ENCODE measurements around the gene MRPL49.

Gene MRPL49

DNA sequence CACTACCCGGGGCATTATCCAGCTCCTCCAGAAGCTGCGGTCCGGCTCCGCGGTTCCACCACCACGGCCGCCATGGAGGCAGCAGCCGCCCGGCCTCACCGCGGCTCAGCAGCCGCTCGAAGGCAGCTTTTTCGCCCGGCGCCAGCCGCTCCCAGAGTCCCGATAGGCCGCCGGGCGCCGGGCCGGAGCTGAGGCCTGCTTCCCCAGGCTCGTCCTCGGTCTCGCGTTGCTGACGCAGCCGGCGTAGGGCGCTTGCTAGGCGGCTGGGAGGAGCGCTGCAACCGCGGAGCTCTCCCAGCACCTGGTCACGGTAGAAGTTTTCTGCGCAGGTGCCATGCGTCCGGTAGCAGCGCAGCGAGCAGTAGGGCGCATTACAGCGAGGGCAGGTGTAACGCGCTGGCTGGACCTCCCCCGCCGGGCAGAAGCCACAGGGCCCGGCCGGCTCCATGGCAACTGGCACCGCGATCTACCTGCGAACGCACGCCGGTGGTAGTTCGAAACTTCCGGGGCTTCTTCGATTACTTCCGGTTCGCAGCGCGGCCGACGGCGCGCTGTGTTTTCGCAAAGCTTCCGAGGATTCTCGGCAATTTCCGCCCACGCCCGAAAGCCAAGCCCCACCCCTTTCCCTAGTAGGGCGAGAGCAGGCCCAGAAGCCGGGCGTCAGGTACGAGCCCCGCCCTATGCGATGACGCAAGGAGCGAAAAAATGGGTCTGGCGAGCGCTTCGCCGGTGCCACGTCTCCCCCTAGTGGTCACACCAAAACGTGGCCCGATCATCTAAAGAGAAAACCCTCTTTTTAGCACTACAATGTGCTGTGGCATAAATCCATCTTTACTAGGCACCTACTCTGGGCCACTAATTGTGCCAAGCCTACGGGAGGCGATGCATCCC, 4.7 kb upstream of the MRPL49 start, which contains the start of gene ZNHIT2:
Gene ZNHIT2 (minus strand): TSS at position 496 of the 891 bp plus-strand sequence. CDS start 48 bp downstream, at position 448.
- H3K9me3 ChIP-seq (ENCODE audit: control insufficient read depth, insufficient read depth, low read depth, low read length), result no peaks in the 10 kb centered on the region
- peak within 1 kb of the TSS; percentile 78 for H3K27ac ChIP-seq (ENCODE audit: extremely low read depth, low read depth, low read length)
- peak within 1 kb of the TSS; percentile 67 for H3K4me3 ChIP-seq (ENCODE audit: low read depth, low read length)
- POLR2A ChIA-PET, result interaction anchor here (0.7 to 1.8 kb wide), 9 partner anchors 11 to 339 kb away, joined by 3 to 8 read pairs (median 4); partner anchors contain the start of genes BATF2, CAPN1, SF1 and VPS51
- CTCF ChIA-PET, result interaction anchor here (0.6 to 2.9 kb wide), 18 partner anchors 10 to 767 kb away, joined by 3 to 11 read pairs (median 4); partner anchors contain the start of genes CAPN1 and SYVN1
- H3K4me1 ChIP-seq (ENCODE audit: control insufficient read depth, insufficient read depth, low read length), result peaks cover 6% of the 10 kb centered on the region
- peaks cover 3 to 62% of the 10 kb centered on the region in 2 experiments; a peak in 2 of 3 replicates for H3K36me3 ChIP-seq (ENCODE audit: control insufficient read depth in 2 of 2, insufficient read depth in 1 of 2, low read length in 2 of 2)
- TF ChIP-seq PATZ1 (tag by site-specific recombination; IDR thresholded peaks at IDR 0.05) (peak; percentile 61; the same call in 1 of the 2 replicates), ZNF184 (tag by site-specific recombination; IDR thresholded peaks at IDR 0.05) (no peak), ZNF394 (tag by site-specific recombination; IDR thresholded peaks at IDR 0.05; ENCODE audit: borderline replicate concordance) (peak; percentile 65; the same call in 1 of the 2 replicates), ZBTB26 (tag by site-specific recombination; optimal IDR thresholded peaks at IDR 0.05) (peak; percentile 70), SP3 (tag by site-specific recombination; IDR thresholded peaks at IDR 0.05) (peak; percentile 71; the same call in 1 of the 2 replicates), ZNF555 (tag by site-specific recombination; conservative IDR thresholded peaks at IDR 0.05) (no peak), KLF10 (tag by site-specific recombination; IDR thresholded peaks at IDR 0.05) (peak; percentile 34; the same call in 1 of the 2 replicates), REST (tag by site-specific recombination; IDR thresholded peaks at IDR 0.05) (peak; percentile 32; the same call in 1 of the 2 replicates), ZNF449 (tag by site-specific recombination; IDR thresholded peaks at IDR 0.05) (peak; percentile 50; the same call in 1 of the 2 replicates), ZNF830 (tag by site-specific recombination; IDR thresholded peaks at IDR 0.05; ENCODE audit: low read depth) (no peak), ZNF10 (tag by site-specific recombination; IDR thresholded peaks at IDR 0.05) (0 out of 2 replicates have a peak, but pooled peaks have one; percentile 20), ZEB2 (tag by site-specific recombination; IDR thresholded peaks at IDR 0.05) (peak; percentile 93), KLF9 (tag by site-specific recombination; IDR thresholded peaks at IDR 0.05; ENCODE audit: low read depth) (peak; percentile 64; the same call in 1 of the 2 replicates), ZFP37 (tag by site-specific recombination; IDR thresholded peaks at IDR 0.05) (peak; percentile 97), RBAK (tag by site-specific recombination; IDR thresholded peaks at IDR 0.05) (no peak), ZNF600 (tag by site-specific recombination; IDR thresholded peaks at IDR 0.05) (peak; percentile 26; the same call in 1 of the 2 replicates)
- TF ChIP-seq, protein P1, sequence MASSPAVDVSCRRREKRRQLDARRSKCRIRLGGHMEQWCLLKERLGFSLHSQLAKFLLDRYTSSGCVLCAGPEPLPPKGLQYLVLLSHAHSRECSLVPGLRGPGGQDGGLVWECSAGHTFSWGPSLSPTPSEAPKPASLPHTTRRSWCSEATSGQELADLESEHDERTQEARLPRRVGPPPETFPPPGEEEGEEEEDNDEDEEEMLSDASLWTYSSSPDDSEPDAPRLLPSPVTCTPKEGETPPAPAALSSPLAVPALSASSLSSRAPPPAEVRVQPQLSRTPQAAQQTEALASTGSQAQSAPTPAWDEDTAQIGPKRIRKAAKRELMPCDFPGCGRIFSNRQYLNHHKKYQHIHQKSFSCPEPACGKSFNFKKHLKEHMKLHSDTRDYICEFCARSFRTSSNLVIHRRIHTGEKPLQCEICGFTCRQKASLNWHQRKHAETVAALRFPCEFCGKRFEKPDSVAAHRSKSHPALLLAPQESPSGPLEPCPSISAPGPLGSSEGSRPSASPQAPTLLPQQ (tag by site-specific recombination; IDR thresholded peaks at IDR 0.05), result peak; percentile 7; the same call in 1 of the 2 replicates
- TF ChIP-seq, protein P2, sequence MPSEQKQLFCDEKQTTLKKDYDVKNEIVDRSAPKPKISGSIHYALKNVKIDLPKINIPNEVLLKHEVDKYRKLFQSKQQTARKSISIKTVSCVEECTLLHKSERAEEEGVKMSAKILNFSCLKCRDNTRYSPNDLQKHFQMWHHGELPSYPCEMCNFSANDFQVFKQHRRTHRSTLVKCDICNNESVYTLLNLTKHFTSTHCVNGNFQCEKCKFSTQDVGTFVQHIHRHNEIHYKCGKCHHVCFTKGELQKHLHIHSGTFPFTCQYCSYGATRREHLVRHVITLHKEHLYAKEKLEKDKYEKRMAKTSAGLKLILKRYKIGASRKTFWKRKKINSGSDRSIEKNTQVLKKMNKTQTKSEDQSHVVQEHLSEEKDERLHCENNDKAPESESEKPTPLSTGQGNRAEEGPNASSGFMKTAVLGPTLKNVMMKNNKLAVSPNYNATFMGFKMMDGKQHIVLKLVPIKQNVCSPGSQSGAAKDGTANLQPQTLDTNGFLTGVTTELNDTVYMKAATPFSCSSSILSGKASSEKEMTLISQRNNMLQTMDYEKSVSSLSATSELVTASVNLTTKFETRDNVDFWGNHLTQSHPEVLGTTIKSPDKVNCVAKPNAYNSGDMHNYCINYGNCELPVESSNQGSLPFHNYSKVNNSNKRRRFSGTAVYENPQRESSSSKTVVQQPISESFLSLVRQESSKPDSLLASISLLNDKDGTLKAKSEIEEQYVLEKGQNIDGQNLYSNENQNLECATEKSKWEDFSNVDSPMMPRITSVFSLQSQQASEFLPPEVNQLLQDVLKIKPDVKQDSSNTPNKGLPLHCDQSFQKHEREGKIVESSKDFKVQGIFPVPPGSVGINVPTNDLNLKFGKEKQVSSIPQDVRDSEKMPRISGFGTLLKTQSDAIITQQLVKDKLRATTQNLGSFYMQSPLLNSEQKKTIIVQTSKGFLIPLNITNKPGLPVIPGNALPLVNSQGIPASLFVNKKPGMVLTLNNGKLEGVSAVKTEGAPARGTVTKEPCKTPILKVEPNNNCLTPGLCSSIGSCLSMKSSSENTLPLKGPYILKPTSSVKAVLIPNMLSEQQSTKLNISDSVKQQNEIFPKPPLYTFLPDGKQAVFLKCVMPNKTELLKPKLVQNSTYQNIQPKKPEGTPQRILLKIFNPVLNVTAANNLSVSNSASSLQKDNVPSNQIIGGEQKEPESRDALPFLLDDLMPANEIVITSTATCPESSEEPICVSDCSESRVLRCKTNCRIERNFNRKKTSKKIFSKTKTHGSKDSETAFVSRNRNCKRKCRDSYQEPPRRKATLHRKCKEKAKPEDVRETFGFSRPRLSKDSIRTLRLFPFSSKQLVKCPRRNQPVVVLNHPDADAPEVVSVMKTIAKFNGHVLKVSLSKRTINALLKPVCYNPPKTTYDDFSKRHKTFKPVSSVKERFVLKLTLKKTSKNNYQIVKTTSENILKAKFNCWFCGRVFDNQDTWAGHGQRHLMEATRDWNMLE (tag by site-specific recombination; conservative IDR thresholded peaks at IDR 0.05; ENCODE audit: low read depth), result peak; percentile 96

All from HEK293 (cell line).